Activated T-cell treated with anti-CD3 and anti-CD28 coated beads, Interleukin-2, amount 50 U/mL, for 1 hour (primary cell): ENCODE data around the gene MICALL2.

Experiments used
- DNase-seq: peaks from one replicate; pipeline ENCODE4 v3.0.0-alpha.2; 2020

MICALL2 gene

GRCh38 chr7:1411414-1411813, 47.9 kb downstream of the MICALL2 start:
- DNase-seq: no peak

- no peak for DNase-seq
Observed at GRCh38 chr7:1410992-1411391, 48.3 kb downstream of the MICALL2 start.

GRCh38 chr7:1409555-1409954, 49.7 kb downstream of the MICALL2 start:
- DNase-seq: no peak

GRCh38 chr7:1408466-1408865, 50.8 kb downstream of the MICALL2 start:
- no peak for DNase-seq

- DNase-seq: no peak
Observed at GRCh38 chr7:1407892-1408291, 51.4 kb downstream of the MICALL2 start.

- no peak for DNase-seq
Observed at GRCh38 chr7:1404898-1405548, 54.2 kb downstream of the MICALL2 start.

GRCh38 chr7:1404460-1404809, 54.8 kb downstream of the MICALL2 start:
- DNase-seq: no peak

GRCh38 chr7:1403638-1404459, 55.4 kb downstream of the MICALL2 start:
- DNase-seq: no peak

GRCh38 chr7:1402791-1403637, 56.3 kb downstream of the MICALL2 start:
- no peak for DNase-seq

GRCh38 chr7:1402110-1402790, 57.0 kb downstream of the MICALL2 start:
- no peak for DNase-seq

- DNase-seq: no peak
Observed at GRCh38 chr7:1401011-1401410, 58.3 kb downstream of the MICALL2 start.

- DNase-seq: no peak
Observed at GRCh38 chr7:1400371-1400770, 58.9 kb downstream of the MICALL2 start.

- DNase-seq: no peak
Observed at GRCh38 chr7:1397491-1398327, 61.6 kb downstream of the MICALL2 start.

GRCh38 chr7:1396195-1396594, 63.1 kb downstream of the MICALL2 start:
- no peak for DNase-seq

GRCh38 chr7:1395211-1396070, 63.8 kb downstream of the MICALL2 start:
- DNase-seq: no peak

GRCh38 chr7:1394371-1394770, 64.9 kb downstream of the MICALL2 start:
- no peak for DNase-seq

- DNase-seq: no peak
Observed at GRCh38 chr7:1393421-1393820, 65.8 kb downstream of the MICALL2 start.

GRCh38 chr7:1392556-1392955, 66.7 kb downstream of the MICALL2 start:
- DNase-seq: no peak

- no peak for DNase-seq
Observed at GRCh38 chr7:1391449-1391848, 67.8 kb downstream of the MICALL2 start.

- DNase-seq: no peak
Observed at GRCh38 chr7:1388703-1389335, 70.5 kb downstream of the MICALL2 start.
